Thoracic aorta (tissue), 2 donors: Measurements from ENCODE around the gene BATF3. TPM values are rescaled to one million over a fixed set of nuclear protein-coding genes. Genes with fewer than 3 reads are reported as not detected.

Source experiments
- ATAC-seq: fragments of 150-250 bp; one replicate; pipeline ENCODE4 v1.8.0; 2017; ENCODE audit warnings: low read depth; ENCODE audit not compliant: insufficient number of reproducible peaks, low FRiP score
- DNase-seq: peaks from one replicate; pipeline ENCODE4 v3.0.0-alpha.2; 2020; ENCODE audit warnings: low spot score
- H3K27ac ChIP-seq, 2 donors: fragments of 200-600 bp; sonication (generic); 1 replicate in 1 of 2; 2 replicates in 1 of 2; pipeline ENCODE4 v1.5.1; 2016; ENCODE audit warnings: mild to moderate bottlenecking in 2 of 2, moderate library complexity in 2 of 2
- H3K27me3 ChIP-seq: fragments of 200-600 bp; sonication (generic); replicated peaks from 2 replicates; pipeline ENCODE4 v1.6.0; 2016; ENCODE audit warnings: mild to moderate bottlenecking; ENCODE audit not compliant: insufficient read depth
- H3K36me3 ChIP-seq: fragments of 200-600 bp; sonication (generic); one replicate; pipeline ENCODE4 v1.5.1; 2016
- H3K4me1 ChIP-seq, 2 donors: fragments of 200-600 bp; sonication (generic); 1 replicate in 1 of 2; 2 replicates in 1 of 2; pipeline versions ENCODE4 v1.5.1 to v1.6.0; 2016; ENCODE audit warnings: low read depth in 2 of 2, mild to moderate bottlenecking in 1 of 2; ENCODE audit not compliant: control insufficient read depth in 1 of 2
- H3K4me3 ChIP-seq: fragments of 200-600 bp; sonication (generic); 2 replicates; pipeline ENCODE4 v1.5.1; 2016; ENCODE audit warnings: mild to moderate bottlenecking
- H3K9me3 ChIP-seq: fragments of 200-600 bp; sonication (generic); 2 replicates; pipeline ENCODE4 v1.5.1; 2016
- total RNA-seq, 2 donors: library from RNA; depleted of rRNA; stranded (reverse); fragments of >200 nt; gene quantifications; one replicate each; pipeline versions ENCODE4 v1.1.0 to v1.2.3, GENCODE V29; 2016
- TF ChIP-seq, protein P1 (sequence below): fragments of 200-600 bp; sonication (generic); IDR thresholded peaks from one replicate; pipeline ENCODE4 v1.5.1; 2019; ENCODE audit warnings: antibody characterized with exemption

Gene BATF3
- total RNA-seq, 2 donors from 2014 or later: 2.2 to 26.6 TPM

DNA sequence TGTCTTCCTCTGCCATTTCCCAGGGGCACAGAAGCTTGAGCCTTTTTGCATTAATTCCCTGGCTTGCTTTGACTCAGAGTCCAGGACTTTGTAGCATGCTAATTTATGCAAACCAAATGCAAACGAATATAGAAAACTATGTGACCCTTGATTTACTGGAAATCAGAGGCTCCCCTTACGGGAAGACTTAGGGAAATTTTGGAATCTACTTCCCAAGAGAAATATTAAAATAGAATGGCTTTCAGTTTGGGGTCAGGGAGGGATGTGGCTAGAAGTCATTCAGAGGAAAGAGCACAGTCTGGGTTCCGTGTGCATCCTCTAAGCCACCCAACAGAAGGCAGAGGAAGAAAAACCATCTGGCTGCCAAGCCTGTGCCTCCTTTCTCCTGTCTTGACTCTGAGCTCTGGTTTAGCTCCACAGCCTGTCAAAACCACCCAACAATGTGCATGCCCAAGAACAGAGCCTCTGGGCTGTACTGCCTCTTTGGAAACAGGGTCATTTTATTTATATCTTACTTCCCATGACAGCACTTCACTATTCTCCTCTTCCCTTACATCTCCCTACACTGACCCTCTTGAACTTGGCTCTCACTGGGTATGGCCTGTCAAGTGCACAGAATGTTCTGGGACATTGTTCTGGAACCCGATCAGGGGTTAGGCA lies 61.0 kb downstream of the BATF3 start:
- Histone ChIP-seq H3K27me3 (no peaks in the 10 kb centered on the region), H3K27ac (peak overlapping the region; percentile 61 to 78), H3K4me3 (no peak overlapping the region), H3K4me1 (peaks cover 17 to 45% of the 10 kb centered on the region in 2 donors), H3K9me3 (no peaks in the 10 kb centered on the region), H3K36me3 (no peaks in the 10 kb centered on the region)
- no peak for DNase-seq
- peak; percentile 12 for ATAC-seq
- TF ChIP-seq, protein P1, sequence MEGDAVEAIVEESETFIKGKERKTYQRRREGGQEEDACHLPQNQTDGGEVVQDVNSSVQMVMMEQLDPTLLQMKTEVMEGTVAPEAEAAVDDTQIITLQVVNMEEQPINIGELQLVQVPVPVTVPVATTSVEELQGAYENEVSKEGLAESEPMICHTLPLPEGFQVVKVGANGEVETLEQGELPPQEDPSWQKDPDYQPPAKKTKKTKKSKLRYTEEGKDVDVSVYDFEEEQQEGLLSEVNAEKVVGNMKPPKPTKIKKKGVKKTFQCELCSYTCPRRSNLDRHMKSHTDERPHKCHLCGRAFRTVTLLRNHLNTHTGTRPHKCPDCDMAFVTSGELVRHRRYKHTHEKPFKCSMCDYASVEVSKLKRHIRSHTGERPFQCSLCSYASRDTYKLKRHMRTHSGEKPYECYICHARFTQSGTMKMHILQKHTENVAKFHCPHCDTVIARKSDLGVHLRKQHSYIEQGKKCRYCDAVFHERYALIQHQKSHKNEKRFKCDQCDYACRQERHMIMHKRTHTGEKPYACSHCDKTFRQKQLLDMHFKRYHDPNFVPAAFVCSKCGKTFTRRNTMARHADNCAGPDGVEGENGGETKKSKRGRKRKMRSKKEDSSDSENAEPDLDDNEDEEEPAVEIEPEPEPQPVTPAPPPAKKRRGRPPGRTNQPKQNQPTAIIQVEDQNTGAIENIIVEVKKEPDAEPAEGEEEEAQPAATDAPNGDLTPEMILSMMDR: no peak

DNA sequence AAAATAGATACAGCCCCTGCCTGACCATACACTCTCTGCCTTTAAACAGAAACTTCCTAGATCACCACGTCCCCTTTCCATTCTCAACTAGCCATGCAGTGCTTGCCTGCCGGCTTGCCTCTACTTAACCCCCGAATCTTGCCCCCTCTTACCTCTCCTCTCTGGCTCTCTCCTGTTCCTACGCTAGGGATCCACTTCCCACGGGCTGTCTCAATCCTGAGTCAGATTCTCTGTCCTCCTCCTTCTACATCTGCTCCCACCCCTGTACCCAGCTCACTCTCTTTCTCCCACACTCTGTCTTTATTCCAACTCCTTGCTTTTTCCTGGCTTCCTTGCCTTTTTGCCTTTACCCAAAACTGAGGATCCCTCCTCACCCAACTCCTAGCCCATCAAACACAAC lies 61.7 kb downstream of the BATF3 start:
- Histone ChIP-seq H3K4me3 (peak overlapping the region; percentile 13), H3K36me3 (no peaks in the 10 kb centered on the region), H3K27ac (peak overlapping the region; percentile 61 to 78), H3K9me3 (no peaks in the 10 kb centered on the region), H3K4me1 (peaks cover 17 to 45% of the 10 kb centered on the region in 2 donors), H3K27me3 (no peaks in the 10 kb centered on the region)
- DNase-seq: no peak
- ATAC-seq: no peak
- TF ChIP-seq, protein P1: no peak

Other genes with a start within 250 kb of the BATF3 start
- gene ATF3, start 91.1 kb downstream of the BATF3 start, total RNA-seq: 100 to 1,000 TPM in 1 of 2 donors, 10 to 100 TPM in 1; 10.7 to 160 TPM
- 10 to 100 TPM; 43.2 to 44.3 TPM for gene NSL1, start 91.9 kb upstream of the BATF3 start, total RNA-seq
- gene TATDN3, start 92.1 kb upstream of the BATF3 start, total RNA-seq: 1 to 10 TPM; 8.1 to 8.9 TPM
- gene SPATA45, start 147.8 kb upstream of the BATF3 start, total RNA-seq: not detected
- 10 to 100 TPM in 1 of 2 donors, 1 to 10 TPM in 1; 7.6 to 12.0 TPM for gene FLVCR1, start 158.4 kb upstream of the BATF3 start, total RNA-seq